Peyer's patch (tissue), 4 donors: ENCODE data around the gene BACH1. TPM values are rescaled to one million over a fixed set of nuclear protein-coding genes. Genes with fewer than 3 reads are reported as not detected.

ENCODE experiments used
- DNase-seq, 3 donors: peaks; one replicate each; pipeline ENCODE4 v3.0.0-alpha.2; 2017 to 2019
- H3K27ac ChIP-seq, 4 donors: fragments of 200-600 bp; sonication (generic); one replicate each; pipeline ENCODE4 v1.5.1; 2016 to 2019
- H3K27me3 ChIP-seq, 2 donors: fragments of 200-600 bp; sonication (generic); one replicate each; pipeline ENCODE4 v1.5.1; 2019
- H3K36me3 ChIP-seq, 3 donors: fragments of 200-600 bp; sonication (generic); one replicate each; pipeline ENCODE4 v1.5.1; 2016 to 2019
- H3K4me1 ChIP-seq, 4 donors: fragments of 200-600 bp; sonication (generic); one replicate each; pipeline ENCODE4 v1.5.1; 2016 to 2019
- H3K4me3 ChIP-seq, 4 donors: fragments of 200-600 bp; sonication (generic); 1 replicate in 3 of 4; 2 replicates in 1 of 4; pipeline ENCODE4 v1.5.1; 2016 to 2019; ENCODE audit warnings: mild to moderate bottlenecking in 1 of 4
- H3K9me3 ChIP-seq, 4 donors: fragments of 200-600 bp; sonication (generic); one replicate each; pipeline ENCODE4 v1.5.1; 2016 to 2019; ENCODE audit warnings: mild to moderate bottlenecking in 1 of 4
- CTCF ChIP-seq, 6 experiments: fragments of 450-650 bp in 4 of 6; fragments of 200-600 bp in 2 of 6; sonication (generic) in 1 of 6; IDR thresholded peaks; one replicate each; pipeline ENCODE4 v1.5.1; 2017 to 2019; ENCODE audit warnings: antibody characterized with exemption in 6 of 6, mild to moderate bottlenecking in 3 of 6, moderate library complexity in 1 of 6
- POLR2A ChIP-seq, 2 donors: fragments of 450-650 bp; IDR thresholded peaks; one replicate each; pipeline ENCODE4 v1.5.1; 2017; ENCODE audit warnings: antibody characterized with exemption in 2 of 2, mild to moderate bottlenecking in 2 of 2, moderate library complexity in 2 of 2
- total RNA-seq, 4 donors: library from RNA; depleted of rRNA; stranded (reverse); fragments of >200 nt; gene quantifications; one replicate each; pipeline ENCODE4 v1.1.0, GENCODE V29; 2016

The BACH1 gene
- total RNA-seq, 4 donors from 2014 or later, result 52.8 to 72.7 (median 68.3) TPM

- no peaks in the 10 kb centered on the region for H3K36me3 ChIP-seq
- H3K4me1 ChIP-seq, result no peaks in the 10 kb centered on the region
- TF ChIP-seq CTCF (IDR thresholded peaks at IDR 0.05) (no peak), POLR2A (IDR thresholded peaks at IDR 0.05) (no peak)
- H3K4me3 ChIP-seq, result no peak overlapping the region
- H3K9me3 ChIP-seq, result no peaks in the 10 kb centered on the region
- no peak overlapping the region for H3K27ac ChIP-seq
- H3K27me3 ChIP-seq, result no peaks in the 10 kb centered on the region
- DNase-seq, result no peak
Measured at GRCh38 chr21:29362758-29363157, 64.0 kb downstream of the BACH1 start.

GRCh38 chr21:29365661-29366265 lies 67.0 kb downstream of the BACH1 start:
- no peak for DNase-seq
- no peak for TF ChIP-seq POLR2A (IDR thresholded peaks at IDR 0.05)
- TF ChIP-seq CTCF (IDR thresholded peaks at IDR 0.05), result no peak
- no peaks in the 10 kb centered on the region for H3K27me3 ChIP-seq

GRCh38 chr21:29366532-29366931 lies 67.8 kb downstream of the BACH1 start:
- Histone ChIP-seq H3K4me1 (no peaks in the 10 kb centered on the region), H3K36me3 (no peaks in the 10 kb centered on the region), H3K27ac (no peak overlapping the region), H3K4me3 (no peak overlapping the region), H3K27me3 (no peaks in the 10 kb centered on the region), H3K9me3 (no peaks in the 10 kb centered on the region)
- TF ChIP-seq CTCF (IDR thresholded peaks at IDR 0.05) (no peak), POLR2A (IDR thresholded peaks at IDR 0.05) (no peak)
- DNase-seq, result no peak

More at GRCh38 chr21:29365661-29366265, 67.0 kb downstream of the BACH1 start:
- Histone ChIP-seq H3K36me3 (no peaks in the 10 kb centered on the region), H3K4me3 (no peak overlapping the region), H3K9me3 (no peaks in the 10 kb centered on the region), H3K27ac (no peak overlapping the region), H3K4me1 (no peaks in the 10 kb centered on the region)

GRCh38 chr21:29367335-29367734 lies 68.6 kb downstream of the BACH1 start:
- H3K4me3 ChIP-seq, result no peak overlapping the region
- H3K4me1 ChIP-seq, result no peaks in the 10 kb centered on the region
- H3K27me3 ChIP-seq, result no peaks in the 10 kb centered on the region
- no peak for DNase-seq
- TF ChIP-seq CTCF (IDR thresholded peaks at IDR 0.05) (no peak), POLR2A (IDR thresholded peaks at IDR 0.05) (no peak)
- H3K36me3 ChIP-seq, result no peaks in the 10 kb centered on the region
- no peak overlapping the region for H3K27ac ChIP-seq
- H3K9me3 ChIP-seq, result no peaks in the 10 kb centered on the region

- no peaks in the 10 kb centered on the region for H3K4me1 ChIP-seq
- TF ChIP-seq POLR2A (IDR thresholded peaks at IDR 0.05), result no peak
- TF ChIP-seq CTCF (IDR thresholded peaks at IDR 0.05), result no peak
- no peak overlapping the region for H3K27ac ChIP-seq
- H3K9me3 ChIP-seq, result no peaks in the 10 kb centered on the region
- DNase-seq, result no peak
- no peaks in the 10 kb centered on the region for H3K36me3 ChIP-seq
- H3K4me3 ChIP-seq, result no peak overlapping the region
- no peaks in the 10 kb centered on the region for H3K27me3 ChIP-seq
Measured at GRCh38 chr21:29368906-29369305, 70.2 kb downstream of the BACH1 start.

- Histone ChIP-seq H3K27ac (no peak overlapping the region), H3K36me3 (no peaks in the 10 kb centered on the region)
- TF ChIP-seq POLR2A (IDR thresholded peaks at IDR 0.05) (no peak), CTCF (IDR thresholded peaks at IDR 0.05) (no peak)
Measured at GRCh38 chr21:29371464-29371863, 72.7 kb downstream of the BACH1 start.

More at GRCh38 chr21:29371464-29371863, 72.7 kb downstream of the BACH1 start:
- no peak for DNase-seq
- H3K9me3 ChIP-seq, result no peaks in the 10 kb centered on the region
- no peaks in the 10 kb centered on the region for H3K4me1 ChIP-seq
- H3K4me3 ChIP-seq, result no peak overlapping the region
- H3K27me3 ChIP-seq, result no peaks in the 10 kb centered on the region
